Liver (tissue), 9 donors: ENCODE measurements around the gene CD34. TPM values are rescaled to one million over a fixed set of nuclear protein-coding genes. Genes with fewer than 3 reads are reported as not detected.
A peak's percentile ranks its signal among the peaks of the same experiment; 100 is the strongest.

Experiments
- DNase-seq: peaks from one replicate; pipeline ENCODE4 v3.0.0-alpha.2; 2017; ENCODE audit warnings: low spot score
- H3K27ac ChIP-seq, 2 donors: one replicate each; pipeline ENCODE4 v1.7.0; 2013; ENCODE audit warnings: inconsistent platforms in 2 of 2, low read length in 2 of 2, control low read depth in 1 of 2, low read depth in 1 of 2, mild to moderate bottlenecking in 1 of 2
- H3K27me3 ChIP-seq, 4 donors: one replicate each; pipeline versions ENCODE4 v1.6.1 to v1.7.0; 2013; ENCODE audit warnings: low read length in 3 of 4, inconsistent platforms in 1 of 4, mild to moderate bottlenecking in 1 of 4, moderate library complexity in 1 of 4; ENCODE audit not compliant: control insufficient read depth in 4 of 4, insufficient read depth in 4 of 4
- H3K36me3 ChIP-seq, 4 donors: one replicate each; pipeline versions ENCODE4 v1.6.1 to v1.7.0; 2013; ENCODE audit warnings: low read length in 3 of 4, mild to moderate bottlenecking in 3 of 4, low read depth in 1 of 4, moderate library complexity in 1 of 4; ENCODE audit not compliant: control insufficient read depth in 4 of 4, insufficient read depth in 3 of 4
- H3K4me1 ChIP-seq, 4 donors: one replicate each; pipeline versions ENCODE4 v1.6.1 to v1.7.0; 2013; ENCODE audit warnings: low read length in 3 of 4, mild to moderate bottlenecking in 3 of 4, moderate library complexity in 1 of 4; ENCODE audit not compliant: control insufficient read depth in 4 of 4, insufficient read depth in 4 of 4
- H3K4me3 ChIP-seq, 3 donors: one replicate each; pipeline versions ENCODE4 v1.6.1 to v1.7.0; 2013; ENCODE audit warnings: low read length in 3 of 3, control low read depth in 1 of 3, low read depth in 1 of 3, mild to moderate bottlenecking in 1 of 3
- H3K9ac ChIP-seq, 2 donors: one replicate each; pipeline ENCODE4 v1.7.0; 2013; ENCODE audit warnings: low read length in 2 of 2, mild to moderate bottlenecking in 2 of 2, moderate library complexity in 2 of 2, control low read depth in 1 of 2, low read depth in 1 of 2
- H3K9me3 ChIP-seq, 4 donors: one replicate each; pipeline versions ENCODE4 v1.6.1 to v1.7.0; 2013; ENCODE audit warnings: low read length in 3 of 4; ENCODE audit not compliant: control insufficient read depth in 4 of 4
- EGR1 ChIP-seq, 2 donors: IDR thresholded peaks; 2 replicates each; pipeline ENCODE4 v1.6.1; 2016 to 2018; ENCODE audit warnings: antibody characterized with exemption in 2 of 2, low read depth in 2 of 2
- FOXA1 ChIP-seq: IDR thresholded peaks from 2 replicates; pipeline ENCODE4 v1.6.1; 2016; ENCODE audit warnings: antibody characterized with exemption
- GABPA ChIP-seq, 2 donors: IDR thresholded peaks in 1 of 2; conservative IDR thresholded peaks in 1 of 2; 2 replicates each; pipeline ENCODE4 v1.6.1; 2016; ENCODE audit warnings: antibody characterized with exemption in 2 of 2, mild to moderate bottlenecking in 1 of 2, moderate library complexity in 1 of 2
- HNF4A ChIP-seq, 2 donors: conservative IDR thresholded peaks; 2 replicates each; pipeline ENCODE4 v1.6.1; 2016; ENCODE audit warnings: antibody characterized with exemption in 2 of 2, mild to moderate bottlenecking in 2 of 2
- JUND ChIP-seq, 2 donors: IDR thresholded peaks; 2 replicates each; pipeline ENCODE4 v1.6.1; 2016; ENCODE audit warnings: antibody characterized with exemption in 2 of 2
- NR2F2 ChIP-seq: IDR thresholded peaks from 2 replicates; pipeline ENCODE4 v1.6.1; 2016; ENCODE audit warnings: antibody characterized with exemption
- RAD21 ChIP-seq, 2 donors: IDR thresholded peaks; 2 replicates each; pipeline ENCODE4 v1.6.1; 2016; ENCODE audit warnings: antibody characterized with exemption in 2 of 2, mild to moderate bottlenecking in 2 of 2
- RXRA ChIP-seq, 2 donors: IDR thresholded peaks; 2 replicates each; pipeline ENCODE4 v1.6.1; 2017 to 2018; ENCODE audit warnings: antibody characterized with exemption in 2 of 2, mild to moderate bottlenecking in 1 of 2
- SP1 ChIP-seq: IDR thresholded peaks from 2 replicates; pipeline ENCODE4 v1.6.1; 2018; ENCODE audit warnings: antibody characterized with exemption, mild to moderate bottlenecking
- TAF1 ChIP-seq: conservative IDR thresholded peaks from 2 replicates; pipeline ENCODE4 v1.6.1; 2016; ENCODE audit warnings: antibody characterized with exemption, mild to moderate bottlenecking
- YY1 ChIP-seq: IDR thresholded peaks from 2 replicates; pipeline ENCODE4 v1.6.1; 2016; ENCODE audit warnings: antibody characterized with exemption, mild to moderate bottlenecking
- WGBS: extraction: QIAGEN DNeasy Blood & Tissue Kit; methylation state at CpG from one replicate; pipeline ENCODE4 v1.1.7; 2013; 5-methylcytosine and 5-hydroxymethylcytosine counted together
- polyA plus RNA-seq, 2 donors: library from polyadenylated mRNA; stranded (reverse) in 1 of 2; unstranded in 1 of 2; fragments of 200-250 nt in 1 of 2; fragments of >200 nt in 1 of 2; fragmentation: Nextera tagmentation in 1 of 2; extraction: Ambion mirVana in 1 of 2; gene quantifications; one replicate each; pipeline versions ENCODE4 v1.2.1 to v1.2.3, GENCODE V29; 2013 to 2015
- total RNA-seq, 2 donors: library from RNA; depleted of rRNA; stranded (reverse); fragments of >200 nt; gene quantifications; one replicate each; pipeline ENCODE4 v1.2.3, GENCODE V29; 2014
- TF ChIP-seq, protein P1 (sequence below): IDR thresholded peaks from 2 replicates; pipeline ENCODE4 v1.6.1; 2016; ENCODE audit warnings: antibody characterized with exemption
- TF ChIP-seq, protein P2 (sequence below): IDR thresholded peaks from 2 replicates; pipeline ENCODE4 v1.6.1; 2016; ENCODE audit warnings: antibody characterized with exemption, mild to moderate bottlenecking
- TF ChIP-seq, protein P3 (sequence below): IDR thresholded peaks from 2 replicates; pipeline ENCODE4 v1.6.1; 2016; ENCODE audit warnings: antibody characterized with exemption
- TF ChIP-seq, protein P4 (sequence below): fragments of 150-350 bp; IDR thresholded peaks from 2 replicates; pipeline ENCODE4 v1.5.1; 2017; ENCODE audit warnings: improper control_type of control experiment, low read depth, low read length; ENCODE audit not compliant: missing input control
- donor health status: healthy.
- donor health status: healthy.
- donor health status: healthy.
- donor health status: healthy.
- donor health status: healthy.

The CD34 gene
- total and polyA plus RNA-seq, 4 donors, result 1.5 to 4.0 (median 1.8) TPM

DNA sequence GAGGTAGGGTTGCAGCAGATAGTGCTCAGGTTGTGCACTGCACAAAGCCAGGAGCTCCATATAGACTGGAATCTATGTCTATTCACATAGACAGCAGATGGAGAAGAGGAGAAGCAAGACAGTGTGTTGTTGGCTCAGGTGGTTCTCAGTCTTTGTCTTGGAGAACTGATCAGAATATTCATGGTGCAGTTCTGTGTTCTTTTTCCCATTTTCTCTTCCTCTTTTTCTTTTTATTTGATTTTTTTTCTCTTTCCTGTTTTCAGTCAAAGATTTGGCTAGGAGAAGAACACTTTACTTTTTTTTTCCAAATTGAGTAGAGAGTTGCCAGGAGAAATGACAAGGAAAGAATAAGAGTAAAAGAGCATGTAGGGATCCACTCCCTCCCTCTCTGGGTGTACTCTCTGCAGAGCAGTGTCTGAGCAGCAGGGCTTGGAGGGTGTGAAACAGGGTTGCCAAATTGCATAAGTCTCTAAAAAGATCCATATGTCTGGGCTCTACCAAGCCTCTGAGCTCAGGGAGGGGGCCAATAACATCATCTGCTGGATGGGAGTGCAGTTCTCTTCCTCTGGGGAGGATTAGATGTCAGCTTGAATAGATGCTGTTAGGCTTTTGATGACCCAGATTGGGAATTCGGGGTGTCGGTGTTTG lies 8.7 kb upstream of the CD34 start:
- Histone ChIP-seq H3K4me3 (no peak overlapping the region), H3K27me3 (no peaks in the 10 kb centered on the region), H3K9me3 (no peaks in the 10 kb centered on the region), H3K4me1 (no peaks in the 10 kb centered on the region), H3K27ac (no peak overlapping the region), H3K36me3 (no peaks in the 10 kb centered on the region), H3K9ac (no peak overlapping the region)
- no peak for DNase-seq
- TF ChIP-seq, protein P1, sequence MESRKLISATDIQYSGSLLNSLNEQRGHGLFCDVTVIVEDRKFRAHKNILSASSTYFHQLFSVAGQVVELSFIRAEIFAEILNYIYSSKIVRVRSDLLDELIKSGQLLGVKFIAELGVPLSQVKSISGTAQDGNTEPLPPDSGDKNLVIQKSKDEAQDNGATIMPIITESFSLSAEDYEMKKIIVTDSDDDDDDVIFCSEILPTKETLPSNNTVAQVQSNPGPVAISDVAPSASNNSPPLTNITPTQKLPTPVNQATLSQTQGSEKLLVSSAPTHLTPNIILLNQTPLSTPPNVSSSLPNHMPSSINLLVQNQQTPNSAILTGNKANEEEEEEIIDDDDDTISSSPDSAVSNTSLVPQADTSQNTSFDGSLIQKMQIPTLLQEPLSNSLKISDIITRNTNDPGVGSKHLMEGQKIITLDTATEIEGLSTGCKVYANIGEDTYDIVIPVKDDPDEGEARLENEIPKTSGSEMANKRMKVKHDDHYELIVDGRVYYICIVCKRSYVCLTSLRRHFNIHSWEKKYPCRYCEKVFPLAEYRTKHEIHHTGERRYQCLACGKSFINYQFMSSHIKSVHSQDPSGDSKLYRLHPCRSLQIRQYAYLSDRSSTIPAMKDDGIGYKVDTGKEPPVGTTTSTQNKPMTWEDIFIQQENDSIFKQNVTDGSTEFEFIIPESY, result no peak
- TF ChIP-seq, protein P2, sequence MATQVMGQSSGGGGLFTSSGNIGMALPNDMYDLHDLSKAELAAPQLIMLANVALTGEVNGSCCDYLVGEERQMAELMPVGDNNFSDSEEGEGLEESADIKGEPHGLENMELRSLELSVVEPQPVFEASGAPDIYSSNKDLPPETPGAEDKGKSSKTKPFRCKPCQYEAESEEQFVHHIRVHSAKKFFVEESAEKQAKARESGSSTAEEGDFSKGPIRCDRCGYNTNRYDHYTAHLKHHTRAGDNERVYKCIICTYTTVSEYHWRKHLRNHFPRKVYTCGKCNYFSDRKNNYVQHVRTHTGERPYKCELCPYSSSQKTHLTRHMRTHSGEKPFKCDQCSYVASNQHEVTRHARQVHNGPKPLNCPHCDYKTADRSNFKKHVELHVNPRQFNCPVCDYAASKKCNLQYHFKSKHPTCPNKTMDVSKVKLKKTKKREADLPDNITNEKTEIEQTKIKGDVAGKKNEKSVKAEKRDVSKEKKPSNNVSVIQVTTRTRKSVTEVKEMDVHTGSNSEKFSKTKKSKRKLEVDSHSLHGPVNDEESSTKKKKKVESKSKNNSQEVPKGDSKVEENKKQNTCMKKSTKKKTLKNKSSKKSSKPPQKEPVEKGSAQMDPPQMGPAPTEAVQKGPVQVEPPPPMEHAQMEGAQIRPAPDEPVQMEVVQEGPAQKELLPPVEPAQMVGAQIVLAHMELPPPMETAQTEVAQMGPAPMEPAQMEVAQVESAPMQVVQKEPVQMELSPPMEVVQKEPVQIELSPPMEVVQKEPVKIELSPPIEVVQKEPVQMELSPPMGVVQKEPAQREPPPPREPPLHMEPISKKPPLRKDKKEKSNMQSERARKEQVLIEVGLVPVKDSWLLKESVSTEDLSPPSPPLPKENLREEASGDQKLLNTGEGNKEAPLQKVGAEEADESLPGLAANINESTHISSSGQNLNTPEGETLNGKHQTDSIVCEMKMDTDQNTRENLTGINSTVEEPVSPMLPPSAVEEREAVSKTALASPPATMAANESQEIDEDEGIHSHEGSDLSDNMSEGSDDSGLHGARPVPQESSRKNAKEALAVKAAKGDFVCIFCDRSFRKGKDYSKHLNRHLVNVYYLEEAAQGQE, result no peak
- TF ChIP-seq RXRA (IDR thresholded peaks at IDR 0.05) (no peak), GABPA (IDR thresholded peaks at IDR 0.05 in 1 of 2, conservative IDR thresholded peaks at IDR 0.05 in 1 of 2) (no peak), HNF4A (conservative IDR thresholded peaks at IDR 0.05) (no peak), TAF1 (no peak), RAD21 (IDR thresholded peaks at IDR 0.05) (no peak), FOXA1 (no peak), JUND (IDR thresholded peaks at IDR 0.05) (no peak), SP1 (no peak), EGR1 (IDR thresholded peaks at IDR 0.05; ENCODE audit: low read depth in 2 of 2) (no peak), YY1 (no peak)
- TF ChIP-seq, protein P3, sequence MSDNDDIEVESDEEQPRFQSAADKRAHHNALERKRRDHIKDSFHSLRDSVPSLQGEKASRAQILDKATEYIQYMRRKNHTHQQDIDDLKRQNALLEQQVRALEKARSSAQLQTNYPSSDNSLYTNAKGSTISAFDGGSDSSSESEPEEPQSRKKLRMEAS, result no peak
- 63% methylated on average over 2 of the region's 2 CpGs for WGBS

DNA sequence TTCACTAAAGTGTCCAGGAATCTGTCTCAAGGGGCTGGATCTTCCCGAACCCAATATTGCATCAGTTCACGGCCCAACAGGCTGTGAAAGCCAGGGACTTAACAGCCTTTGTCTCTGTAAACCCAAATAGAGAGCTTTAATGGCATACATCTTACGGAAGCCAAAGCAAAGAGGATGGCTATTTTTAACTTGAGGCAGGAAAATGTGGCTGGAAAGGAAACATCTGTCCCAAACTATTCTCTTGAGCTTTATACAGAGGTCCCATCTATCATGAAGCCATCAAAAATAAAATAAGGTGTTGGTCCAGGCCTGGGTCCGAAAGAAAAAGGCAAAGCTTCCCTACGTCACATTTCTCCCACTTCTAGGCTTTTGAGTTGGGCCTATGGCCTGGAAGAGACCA lies 7.7 kb upstream of the CD34 start:
- DNase-seq, result no peak
- no peak overlapping the region for H3K4me3 ChIP-seq
- no peaks in the 10 kb centered on the region for H3K9me3 ChIP-seq
- no peaks in the 10 kb centered on the region for H3K36me3 ChIP-seq
- no peak overlapping the region for H3K27ac ChIP-seq
- H3K4me1 ChIP-seq, result no peaks in the 10 kb centered on the region
- peaks cover 0 to 2% (median 0%) of the 10 kb centered on the region in 4 donors for H3K27me3 ChIP-seq
- no peak for TF ChIP-seq SP1
- TF ChIP-seq NR2F2, result peak; percentile 11
- TF ChIP-seq, protein P4, sequence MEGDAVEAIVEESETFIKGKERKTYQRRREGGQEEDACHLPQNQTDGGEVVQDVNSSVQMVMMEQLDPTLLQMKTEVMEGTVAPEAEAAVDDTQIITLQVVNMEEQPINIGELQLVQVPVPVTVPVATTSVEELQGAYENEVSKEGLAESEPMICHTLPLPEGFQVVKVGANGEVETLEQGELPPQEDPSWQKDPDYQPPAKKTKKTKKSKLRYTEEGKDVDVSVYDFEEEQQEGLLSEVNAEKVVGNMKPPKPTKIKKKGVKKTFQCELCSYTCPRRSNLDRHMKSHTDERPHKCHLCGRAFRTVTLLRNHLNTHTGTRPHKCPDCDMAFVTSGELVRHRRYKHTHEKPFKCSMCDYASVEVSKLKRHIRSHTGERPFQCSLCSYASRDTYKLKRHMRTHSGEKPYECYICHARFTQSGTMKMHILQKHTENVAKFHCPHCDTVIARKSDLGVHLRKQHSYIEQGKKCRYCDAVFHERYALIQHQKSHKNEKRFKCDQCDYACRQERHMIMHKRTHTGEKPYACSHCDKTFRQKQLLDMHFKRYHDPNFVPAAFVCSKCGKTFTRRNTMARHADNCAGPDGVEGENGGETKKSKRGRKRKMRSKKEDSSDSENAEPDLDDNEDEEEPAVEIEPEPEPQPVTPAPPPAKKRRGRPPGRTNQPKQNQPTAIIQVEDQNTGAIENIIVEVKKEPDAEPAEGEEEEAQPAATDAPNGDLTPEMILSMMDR, result no peak
- TF ChIP-seq, protein P1, result no peak
- H3K9ac ChIP-seq, result no peak overlapping the region
- 69% methylated on average over 5 of the region's 5 CpGs for WGBS
